Neural cell (in vitro differentiated cells): Measurements from ENCODE around the gene HIPK1. TPM values are rescaled to one million over a fixed set of nuclear protein-coding genes. Genes with fewer than 3 reads are reported as not detected.

Experiments used
- H2AFZ ChIP-seq: fragments of 200-600, 300-800 bp; sonication (generic), shearing (Covaris generic); 2 replicates; pipeline ENCODE4 v1.6.0; 2014; ENCODE audit warnings: low read depth, mild to moderate bottlenecking, antibody characterized with exemption, low read length, moderate library complexity
- H3F3A ChIP-seq: fragments of 200-600 bp; shearing (Covaris generic); 2 replicates; pipeline ENCODE4 v1.6.1; 2016; ENCODE audit warnings: mild to moderate bottlenecking, moderate library complexity, mixed read lengths, antibody characterized with exemption, low read length; ENCODE audit not compliant: insufficient read depth, poor library complexity, severe bottlenecking
- H3K27ac ChIP-seq: fragments of 200-600, 300-800 bp; sonication (generic), shearing (Covaris generic); 2 replicates; pipeline ENCODE4 v1.5.1; 2014; ENCODE audit warnings: mild to moderate bottlenecking, low read length, moderate library complexity
- H3K27me3 ChIP-seq: fragments of 300-800, 200-600 bp; sonication (generic), shearing (Covaris generic); 2 replicates; pipeline ENCODE4 v1.6.0; 2014; ENCODE audit warnings: mild to moderate bottlenecking, low read depth, low read length, moderate library complexity; ENCODE audit not compliant: insufficient read depth
- H3K36me3 ChIP-seq: fragments of 300-800, 200-600 bp; sonication (generic), shearing (Covaris generic); 2 replicates; pipeline ENCODE4 v1.5.1; 2014; ENCODE audit warnings: mild to moderate bottlenecking, antibody characterized with exemption, low read length, moderate library complexity; ENCODE audit not compliant: insufficient read depth
- H3K4me2 ChIP-seq: fragments of 300-800, 200-600 bp; sonication (generic), shearing (Covaris generic); 2 replicates; pipeline ENCODE4 v1.6.0; 2014; ENCODE audit warnings: mild to moderate bottlenecking, low read length
- H3K4me3 ChIP-seq: fragments of 300-800, 200-600 bp; sonication (generic), shearing (Covaris generic); 2 replicates; pipeline ENCODE4 v1.5.1; 2014; ENCODE audit warnings: mild to moderate bottlenecking, low read length, moderate library complexity
- H3K79me2 ChIP-seq: fragments of 200-600 bp; shearing (Covaris generic); replicated peaks from 2 replicates; pipeline ENCODE4 v1.6.0; 2014; ENCODE audit warnings: mild to moderate bottlenecking, low read length, moderate library complexity; ENCODE audit not compliant: insufficient read depth
- H3K9ac ChIP-seq: fragments of 300-800, 200-600 bp; sonication (generic), shearing (Covaris generic); 2 replicates; pipeline ENCODE4 v1.6.1; 2016; ENCODE audit warnings: mild to moderate bottlenecking, low read length, mixed read lengths
- H3K9me2 ChIP-seq: fragments of 200-600 bp; shearing (Covaris generic); 2 replicates; pipeline ENCODE4 v1.6.1; 2016; ENCODE audit warnings: mild to moderate bottlenecking, low read length, mixed read lengths; ENCODE audit not compliant: insufficient read depth
- H3K9me3 ChIP-seq: fragments of 200-600, 300-800 bp; sonication (generic), shearing (Covaris generic); 2 replicates; pipeline ENCODE4 v1.6.1; 2016; ENCODE audit warnings: mild to moderate bottlenecking, mixed run types, low read length, moderate library complexity, mixed read lengths
- H4K20me1 ChIP-seq: fragments of 200-600 bp; shearing (Covaris generic); 2 replicates; pipeline ENCODE4 v1.6.1; 2016; ENCODE audit warnings: mild to moderate bottlenecking, mixed run types; ENCODE audit not compliant: insufficient read depth
- EP300 ChIP-seq: fragments of 450-650 bp; conservative IDR thresholded peaks from 2 replicates; pipeline ENCODE4 v1.6.1; 2014; ENCODE audit warnings: antibody characterized with exemption, mild to moderate bottlenecking, moderate library complexity; ENCODE audit not compliant: poor library complexity, severe bottlenecking
- EZH2 ChIP-seq: fragments of 200-600, 300-800 bp; shearing (Covaris generic), sonication (generic); IDR thresholded peaks from 2 replicates; pipeline ENCODE4 v1.6.1; 2014; ENCODE audit warnings: antibody characterized with exemption, low read length, borderline replicate concordance, mild to moderate bottlenecking; ENCODE audit not compliant: insufficient read depth, poor library complexity, severe bottlenecking
- MXI1 ChIP-seq: fragments of 450-650 bp; conservative IDR thresholded peaks from 2 replicates; pipeline ENCODE4 v1.6.1; 2014; ENCODE audit warnings: antibody characterized with exemption, mild to moderate bottlenecking; ENCODE audit not compliant: poor library complexity, severe bottlenecking
- POLR2AphosphoS5 ChIP-seq: IDR thresholded peaks from 2 replicates; pipeline ENCODE4 v1.6.1; 2012
- RAD21 ChIP-seq: fragments of 450-650 bp; conservative IDR thresholded peaks from 2 replicates; pipeline ENCODE4 v1.6.1; 2014; ENCODE audit warnings: antibody characterized with exemption, mild to moderate bottlenecking, moderate library complexity
- SMC3 ChIP-seq: fragments of 450-650 bp; conservative IDR thresholded peaks from 2 replicates; pipeline ENCODE4 v1.6.1; 2014; ENCODE audit warnings: antibody characterized with exemption, mild to moderate bottlenecking, moderate library complexity; ENCODE audit not compliant: poor library complexity
- TAF1 ChIP-seq: IDR thresholded peaks from 2 replicates; pipeline ENCODE4 v1.6.1; 2012; ENCODE audit warnings: low read depth
- polyA plus RNA-seq: library from polyadenylated mRNA; depleted of rRNA; stranded (reverse); fragments of >200 nt; gene quantifications from 2 replicates; pipeline ENCODE4 v1.2.3, GENCODE V29; 2014
- TF ChIP-seq, protein P1 (sequence below): IDR thresholded peaks from 2 replicates; pipeline ENCODE4 v1.6.1; 2012; ENCODE audit warnings: borderline replicate concordance
- TF ChIP-seq, protein P2 (sequence below): fragments of 450-650 bp; IDR thresholded peaks from 2 replicates; pipeline ENCODE4 v1.5.1; 2014; ENCODE audit warnings: antibody characterized with exemption, mild to moderate bottlenecking, moderate library complexity; ENCODE audit not compliant: poor library complexity, severe bottlenecking

HIPK1 gene
- polyA plus RNA-seq, 1 donor from 2014 or later = 22.9 TPM

DNA sequence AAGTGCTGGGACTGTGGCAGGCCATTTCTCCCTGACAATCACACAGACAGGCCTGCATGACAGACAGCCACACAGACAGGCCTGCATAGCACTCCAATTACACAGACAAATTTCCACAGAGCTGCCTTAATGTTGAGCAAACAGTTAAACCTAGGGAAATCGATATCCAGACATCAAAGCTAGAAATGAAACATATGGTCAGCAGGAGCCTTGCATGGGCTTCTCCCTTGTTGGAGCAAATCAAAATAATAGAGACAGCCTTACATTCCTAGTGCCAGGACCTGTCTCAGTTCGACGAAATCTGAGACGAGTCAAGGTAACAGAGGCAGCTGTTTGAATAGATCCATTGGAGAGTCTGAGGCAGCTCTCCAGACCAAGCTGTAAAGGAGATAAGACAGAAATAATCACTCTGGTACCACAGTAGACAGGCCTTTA is 92.6 kb downstream of the HIPK1 start:
- no peak for TF ChIP-seq MXI1
- no peak for TF ChIP-seq POLR2AphosphoS5
- no peak for TF ChIP-seq SMC3
- TF ChIP-seq, protein P1, sequence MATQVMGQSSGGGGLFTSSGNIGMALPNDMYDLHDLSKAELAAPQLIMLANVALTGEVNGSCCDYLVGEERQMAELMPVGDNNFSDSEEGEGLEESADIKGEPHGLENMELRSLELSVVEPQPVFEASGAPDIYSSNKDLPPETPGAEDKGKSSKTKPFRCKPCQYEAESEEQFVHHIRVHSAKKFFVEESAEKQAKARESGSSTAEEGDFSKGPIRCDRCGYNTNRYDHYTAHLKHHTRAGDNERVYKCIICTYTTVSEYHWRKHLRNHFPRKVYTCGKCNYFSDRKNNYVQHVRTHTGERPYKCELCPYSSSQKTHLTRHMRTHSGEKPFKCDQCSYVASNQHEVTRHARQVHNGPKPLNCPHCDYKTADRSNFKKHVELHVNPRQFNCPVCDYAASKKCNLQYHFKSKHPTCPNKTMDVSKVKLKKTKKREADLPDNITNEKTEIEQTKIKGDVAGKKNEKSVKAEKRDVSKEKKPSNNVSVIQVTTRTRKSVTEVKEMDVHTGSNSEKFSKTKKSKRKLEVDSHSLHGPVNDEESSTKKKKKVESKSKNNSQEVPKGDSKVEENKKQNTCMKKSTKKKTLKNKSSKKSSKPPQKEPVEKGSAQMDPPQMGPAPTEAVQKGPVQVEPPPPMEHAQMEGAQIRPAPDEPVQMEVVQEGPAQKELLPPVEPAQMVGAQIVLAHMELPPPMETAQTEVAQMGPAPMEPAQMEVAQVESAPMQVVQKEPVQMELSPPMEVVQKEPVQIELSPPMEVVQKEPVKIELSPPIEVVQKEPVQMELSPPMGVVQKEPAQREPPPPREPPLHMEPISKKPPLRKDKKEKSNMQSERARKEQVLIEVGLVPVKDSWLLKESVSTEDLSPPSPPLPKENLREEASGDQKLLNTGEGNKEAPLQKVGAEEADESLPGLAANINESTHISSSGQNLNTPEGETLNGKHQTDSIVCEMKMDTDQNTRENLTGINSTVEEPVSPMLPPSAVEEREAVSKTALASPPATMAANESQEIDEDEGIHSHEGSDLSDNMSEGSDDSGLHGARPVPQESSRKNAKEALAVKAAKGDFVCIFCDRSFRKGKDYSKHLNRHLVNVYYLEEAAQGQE = no peak
- no peak for TF ChIP-seq TAF1
- TF ChIP-seq, protein P2, sequence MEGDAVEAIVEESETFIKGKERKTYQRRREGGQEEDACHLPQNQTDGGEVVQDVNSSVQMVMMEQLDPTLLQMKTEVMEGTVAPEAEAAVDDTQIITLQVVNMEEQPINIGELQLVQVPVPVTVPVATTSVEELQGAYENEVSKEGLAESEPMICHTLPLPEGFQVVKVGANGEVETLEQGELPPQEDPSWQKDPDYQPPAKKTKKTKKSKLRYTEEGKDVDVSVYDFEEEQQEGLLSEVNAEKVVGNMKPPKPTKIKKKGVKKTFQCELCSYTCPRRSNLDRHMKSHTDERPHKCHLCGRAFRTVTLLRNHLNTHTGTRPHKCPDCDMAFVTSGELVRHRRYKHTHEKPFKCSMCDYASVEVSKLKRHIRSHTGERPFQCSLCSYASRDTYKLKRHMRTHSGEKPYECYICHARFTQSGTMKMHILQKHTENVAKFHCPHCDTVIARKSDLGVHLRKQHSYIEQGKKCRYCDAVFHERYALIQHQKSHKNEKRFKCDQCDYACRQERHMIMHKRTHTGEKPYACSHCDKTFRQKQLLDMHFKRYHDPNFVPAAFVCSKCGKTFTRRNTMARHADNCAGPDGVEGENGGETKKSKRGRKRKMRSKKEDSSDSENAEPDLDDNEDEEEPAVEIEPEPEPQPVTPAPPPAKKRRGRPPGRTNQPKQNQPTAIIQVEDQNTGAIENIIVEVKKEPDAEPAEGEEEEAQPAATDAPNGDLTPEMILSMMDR = no peak
- TF ChIP-seq EZH2 = no peak
- no peak for TF ChIP-seq EP300
- TF ChIP-seq RAD21 = no peak
- no peak overlapping the region for H3K4me3 ChIP-seq
- H3K9me3 ChIP-seq = no peaks in the 10 kb centered on the region
- no peaks in the 10 kb centered on the region for H3K36me3 ChIP-seq
- no peaks in the 10 kb centered on the region for H3K27me3 ChIP-seq
- no peaks in the 10 kb centered on the region for H3K9me2 ChIP-seq
- no peak overlapping the region for H3K4me2 ChIP-seq
- H2AFZ ChIP-seq = no peak overlapping the region
- H3F3A ChIP-seq = no peaks in the 10 kb centered on the region
- no peaks in the 10 kb centered on the region for H3K79me2 ChIP-seq
- H4K20me1 ChIP-seq = no peaks in the 10 kb centered on the region
- no peak overlapping the region for H3K27ac ChIP-seq
- no peak overlapping the region for H3K9ac ChIP-seq

DNA sequence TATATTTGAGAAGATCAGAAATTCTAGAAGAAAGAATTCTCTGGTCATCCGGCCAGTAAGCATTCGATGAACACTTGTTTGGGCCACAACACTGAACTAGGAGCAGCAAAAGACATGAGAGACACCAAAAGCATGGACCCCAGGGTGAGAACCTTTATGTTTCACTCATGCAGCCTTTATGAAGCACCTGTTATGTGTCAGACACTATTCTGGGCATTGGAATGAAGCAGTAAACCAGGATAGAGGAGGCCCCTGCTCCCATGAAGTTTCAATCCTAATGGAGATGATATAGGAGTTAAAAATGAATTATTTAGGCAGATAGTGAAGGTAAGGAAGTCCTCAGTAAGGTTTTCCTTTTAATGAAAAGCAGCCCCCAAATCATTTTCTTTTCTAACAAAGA is 93.8 kb downstream of the HIPK1 start:
- Histone ChIP-seq H3K9ac (no peak overlapping the region), H3K27ac (no peak overlapping the region), H3K4me2 (no peak overlapping the region), H2AFZ (no peak overlapping the region), H3K79me2 (no peaks in the 10 kb centered on the region), H3K4me3 (no peak overlapping the region), H3F3A (no peaks in the 10 kb centered on the region), H4K20me1 (no peaks in the 10 kb centered on the region), H3K36me3 (no peaks in the 10 kb centered on the region), H3K27me3 (no peaks in the 10 kb centered on the region), H3K9me3 (no peaks in the 10 kb centered on the region), H3K9me2 (no peaks in the 10 kb centered on the region)
- TF ChIP-seq SMC3 = no peak
- TF ChIP-seq, protein P2 = no peak
- TF ChIP-seq EZH2 = no peak
- TF ChIP-seq RAD21 = no peak
- TF ChIP-seq, protein P1 = no peak
- no peak for TF ChIP-seq POLR2AphosphoS5
- no peak for TF ChIP-seq EP300
- no peak for TF ChIP-seq TAF1
- TF ChIP-seq MXI1 = no peak
